NT2/D1 (cell line): ENCODE data around the gene PDE6G.

ENCODE experiments used
- SUZ12 ChIP-seq: IDR thresholded peaks from 2 replicates; pipeline ENCODE4 v1.6.1; 2011; ENCODE audit not compliant: insufficient read length, insufficient read depth; ENCODE audit errors: extremely low read depth
- YY1 ChIP-seq: IDR thresholded peaks from 2 replicates; pipeline ENCODE4 v1.6.1; 2011; ENCODE audit not compliant: insufficient read length, insufficient read depth
- ZNF274 ChIP-seq: IDR thresholded peaks from 2 replicates; pipeline ENCODE4 v1.6.1; 2011; ENCODE audit warnings: mild to moderate bottlenecking, low read depth, low read length

GRCh38 chr17:81696218-81696941 is 40.0 kb upstream of the PDE6G start:
- TF ChIP-seq ZNF274, result no peak
- TF ChIP-seq SUZ12, result no peak
- TF ChIP-seq YY1, result no peak
